H1 (cell line): ENCODE data around the gene KIF22. TPM values are rescaled to one million over a fixed set of nuclear protein-coding genes. Genes with fewer than 3 reads are reported as not detected.

ENCODE experiments used
- CTCF ChIA-PET: fragments of 300-600 bp; sonication (Branson Sonifier 250); formaldehyde crosslinking; loops from one replicate; lab custom pipeline; 2021; ENCODE audit not compliant: partially characterized antibody; lab: Charles Lee
- POLR2A ChIA-PET: fragments of 300-600 bp; sonication (Branson Sonifier 250); formaldehyde crosslinking; loops from one replicate; lab custom pipeline; 2021; ENCODE audit warnings: inconsistent platforms; ENCODE audit not compliant: partially characterized antibody; lab: Charles Lee
- DNase-seq, 2 experiments: peaks; one replicate each; pipeline versions ENCODE4 v3.0.0 to v3.0.0-alpha.2; 2010 to 2022; ENCODE audit warnings: low spot score in 2 of 2, low read depth in 1 of 2, mixed read lengths in 1 of 2
- FAIRE-seq: peaks from 2 replicates; lab custom pipeline; 2011; peaks lifted over from hg19 to GRCh38; lab: Jason Lieb, UNC
- H2AFZ ChIP-seq: 2 replicates; pipeline ENCODE4 v1.8.1; 2012; ENCODE audit warnings: low read length, inconsistent platforms
- H2AK5ac ChIP-seq: 2 replicates; pipeline ENCODE4 v1.6.1; 2013; ENCODE audit warnings: low read depth, low read length
- H2BK120ac ChIP-seq: replicated peaks from 2 replicates; pipeline ENCODE3; 2013; ENCODE audit warnings: low read depth, low read length, inconsistent platforms
- H2BK12ac ChIP-seq: 2 replicates; pipeline ENCODE4 v1.6.1; 2013; ENCODE audit warnings: low read depth, low read length
- H2BK15ac ChIP-seq: 2 replicates; pipeline ENCODE4 v1.6.1; 2013; ENCODE audit warnings: low read length
- H2BK20ac ChIP-seq: 2 replicates; pipeline ENCODE4 v1.6.1; 2013; ENCODE audit warnings: low read length
- H2BK5ac ChIP-seq: 2 replicates; pipeline ENCODE4 v1.6.1; 2013; ENCODE audit warnings: low read depth, low read length
- H3K14ac ChIP-seq: 2 replicates; pipeline ENCODE4 v1.6.1; 2013; ENCODE audit warnings: inconsistent platforms; ENCODE audit not compliant: insufficient read length
- H3K18ac ChIP-seq: 2 replicates; pipeline ENCODE4 v1.6.1; 2013; ENCODE audit warnings: low read length; ENCODE audit errors: extremely low read depth
- H3K23ac ChIP-seq: 2 replicates; pipeline ENCODE4 v1.6.1; 2013; ENCODE audit warnings: inconsistent platforms; ENCODE audit not compliant: insufficient read length
- H3K23me2 ChIP-seq: 2 replicates; pipeline ENCODE4 v1.6.1; 2013; ENCODE audit warnings: low read depth, low read length
- H3K27ac ChIP-seq: 2 replicates; pipeline ENCODE4 v1.6.1; 2011; ENCODE audit warnings: low read depth, low read length, inconsistent platforms
- H3K27me3 ChIP-seq, 4 experiments: replicated peaks in 1 of 4; 1 replicate in 1 of 4; 2 replicates in 3 of 4; pipeline versions ENCODE4 v1.6.1 to v1.8.1; 2011 to 2013; ENCODE audit warnings: low read length in 3 of 4, mild to moderate bottlenecking in 3 of 4, inconsistent platforms in 2 of 4, mixed read lengths in 2 of 4, moderate library complexity in 1 of 4; ENCODE audit not compliant: control insufficient read depth in 3 of 4, insufficient read depth in 3 of 4; ENCODE audit errors: extremely low read depth in 1 of 4
- H3K36me3 ChIP-seq, 4 experiments: 2 replicates each; pipeline versions ENCODE4 v1.6.1 to v1.8.1; 2011 to 2013; ENCODE audit warnings: mild to moderate bottlenecking in 4 of 4, low read length in 3 of 4, moderate library complexity in 2 of 4, control low read depth in 1 of 4, inconsistent platforms in 1 of 4; ENCODE audit not compliant: insufficient read depth in 4 of 4, control insufficient read depth in 2 of 4
- H3K4ac ChIP-seq: replicated peaks from 2 replicates; pipeline ENCODE3; 2013; ENCODE audit warnings: low read length, low read depth, mixed read lengths, inconsistent platforms; ENCODE audit not compliant: insufficient read length
- H3K4me1 ChIP-seq, 4 experiments: replicated peaks in 1 of 4; 1 replicate in 1 of 4; 2 replicates in 3 of 4; pipeline versions ENCODE4 v1.6.1 to v1.8.1; 2011 to 2013; ENCODE audit warnings: low read length in 3 of 4, inconsistent platforms in 2 of 4, mixed read lengths in 1 of 4; ENCODE audit not compliant: insufficient read depth in 4 of 4, control insufficient read depth in 3 of 4
- H3K4me2 ChIP-seq, 2 experiments: 2 replicates each; pipeline versions ENCODE4 v1.6.1 to v1.8.1; 2011 to 2013; ENCODE audit warnings: low read depth in 2 of 2, low read length in 2 of 2, control low read depth in 1 of 2, inconsistent platforms in 1 of 2, mild to moderate bottlenecking in 1 of 2; ENCODE audit not compliant: insufficient read depth in 1 of 2
- H3K4me3 ChIP-seq, 4 experiments: fragments of 200-600, 300-600 bp in 1 of 4; sonication (generic), shearing (Covaris generic), sonication (Bioruptor Twin) in 1 of 4; 2 replicates each; pipeline versions ENCODE4 v1.5.1 to v1.8.1; 2011 to 2016; ENCODE audit warnings: low read length in 4 of 4, low read depth in 3 of 4, control low read depth in 2 of 4, inconsistent platforms in 2 of 4, mild to moderate bottlenecking in 2 of 4, mixed read lengths in 1 of 4, moderate library complexity in 1 of 4; ENCODE audit not compliant: insufficient read depth in 2 of 4; ENCODE audit errors: extremely low read depth in 1 of 4
- H3K56ac ChIP-seq: replicated peaks from 2 replicates; pipeline ENCODE3; 2013; ENCODE audit warnings: low read depth, mild to moderate bottlenecking, mixed read lengths, low read length, inconsistent platforms; ENCODE audit not compliant: insufficient read length
- H3K79me1 ChIP-seq: 2 replicates; pipeline ENCODE4 v1.6.1; 2013; ENCODE audit warnings: low read depth, low read length, control low read depth
- H3K79me2 ChIP-seq, 2 experiments: 2 replicates each; pipeline versions ENCODE4 v1.6.1 to v1.8.1; 2012 to 2013; ENCODE audit warnings: low read length in 2 of 2, mild to moderate bottlenecking in 2 of 2, inconsistent platforms in 1 of 2; ENCODE audit not compliant: insufficient read depth in 2 of 2, control insufficient read depth in 1 of 2
- H3K9ac ChIP-seq, 4 experiments: replicated peaks in 1 of 4; 1 replicate in 1 of 4; 2 replicates in 3 of 4; pipeline versions ENCODE4 v1.6.1 to v1.8.1; 2011 to 2013; ENCODE audit warnings: low read depth in 3 of 4, low read length in 3 of 4, control low read depth in 2 of 4, mild to moderate bottlenecking in 2 of 4, moderate library complexity in 2 of 4, inconsistent platforms in 1 of 4; ENCODE audit errors: extremely low read depth in 1 of 4
- H3K9me3 ChIP-seq, 2 experiments: 2 replicates each; pipeline versions ENCODE4 v1.6.1 to v1.8.1; 2012 to 2013; ENCODE audit warnings: mild to moderate bottlenecking in 2 of 2, moderate library complexity in 2 of 2, control low read depth in 1 of 2, inconsistent platforms in 1 of 2, low read depth in 1 of 2, low read length in 1 of 2, mixed read lengths in 1 of 2; ENCODE audit not compliant: insufficient read depth in 2 of 2
- H4K20me1 ChIP-seq, 2 experiments: replicated peaks in 1 of 2; 2 replicates each; pipeline versions ENCODE3 to v1.8.1; 2011 to 2013; ENCODE audit warnings: inconsistent platforms in 2 of 2, low read length in 2 of 2, mild to moderate bottlenecking in 1 of 2; ENCODE audit not compliant: insufficient read depth in 2 of 2, control insufficient read depth in 1 of 2
- H4K5ac ChIP-seq: 2 replicates; pipeline ENCODE4 v1.6.1; 2013; ENCODE audit warnings: low read length, low read depth, mixed read lengths, inconsistent platforms; ENCODE audit not compliant: insufficient read length
- H4K8ac ChIP-seq: 2 replicates; pipeline ENCODE4 v1.8.0; 2013; ENCODE audit warnings: mild to moderate bottlenecking, moderate library complexity, low read length, inconsistent platforms; ENCODE audit not compliant: insufficient read depth; ENCODE audit errors: extremely low read depth
- H4K91ac ChIP-seq: replicated peaks from 2 replicates; pipeline ENCODE3; 2013; ENCODE audit warnings: low read length, mixed read lengths, inconsistent platforms; ENCODE audit not compliant: insufficient read length
- EGR1 ChIP-seq: IDR thresholded peaks from 2 replicates; pipeline ENCODE4 v1.6.1; 2011; ENCODE audit warnings: low read depth, low read length, borderline replicate concordance
- MAFK ChIP-seq: IDR thresholded peaks from 2 replicates; pipeline ENCODE4 v1.6.1; 2012; ENCODE audit warnings: low read depth, mild to moderate bottlenecking, improper control_type of control experiment, low read length
- RAD21 ChIP-seq, 2 experiments: IDR thresholded peaks in 1 of 2; conservative IDR thresholded peaks in 1 of 2; 2 replicates each; pipeline ENCODE4 v1.6.1; 2011; ENCODE audit warnings: low read depth in 2 of 2, low read length in 2 of 2, improper control_type of control experiment in 1 of 2, inconsistent platforms in 1 of 2, mild to moderate bottlenecking in 1 of 2, moderate library complexity in 1 of 2
- SP4 ChIP-seq: IDR thresholded peaks from 2 replicates; pipeline ENCODE4 v1.6.1; 2012; ENCODE audit warnings: low read length, inconsistent platforms
- WGBS, 2 experiments: shearing (Covaris generic) in 1 of 2; methylation state at CpG; one replicate each; pipeline versions ENCODE4 v1.1.6 to v1.1.7; 2013 to 2015; ENCODE audit warnings: low lambda C conversion rate in 2 of 2, mixed read lengths in 2 of 2, inconsistent platforms in 1 of 2, low coverage in 1 of 2, missing lambda C conversion rate in 1 of 2; ENCODE audit not compliant: insufficient replicate concordance in 2 of 2, insufficient coverage in 1 of 2, insufficient read length in 1 of 2; ENCODE audit errors: extremely low coverage in 1 of 2, missing lambda C conversion rate in 1 of 2; 5-methylcytosine and 5-hydroxymethylcytosine counted together
- polyA plus RNA-seq, 7 experiments: library from polyadenylated mRNA; depleted of rRNA in 3 of 7; stranded (reverse) in 5 of 7; unstranded in 2 of 7; fragments of >200 nt in 5 of 7; fragments of 200-250 nt in 2 of 7; gene quantifications; 1 replicate in 5 of 7; 2 replicates in 1 of 7; 4 replicates in 1 of 7; pipeline versions ENCODE4 v1.2.1 to v1.2.3, GENCODE V29; 2011 to 2013; ENCODE audit warnings: missing spikeins in 2 of 7, mixed read lengths in 2 of 7
- total RNA-seq: library from RNA; stranded (reverse); fragmentation: NEBNext Ultra II Directional; extraction: Animal tissue kit (Norgen Biotek cat#: 25700); gene quantifications from 2 replicates; pipeline ENCODE4 v1.2.1, GENCODE V29; 2021
- TF ChIP-seq, protein P1 (sequence below), 3 experiments: IDR thresholded peaks; 1 replicate in 2 of 3; 2 replicates in 1 of 3; pipeline versions ENCODE4 v1.5.1 to v1.6.1; 2011; ENCODE audit warnings: low read length in 3 of 3, mild to moderate bottlenecking in 3 of 3, inconsistent platforms in 2 of 3, low read depth in 1 of 3, moderate library complexity in 1 of 3; ENCODE audit not compliant: insufficient read depth in 1 of 3; ENCODE audit errors: control extremely low read depth in 1 of 3

The KIF22 gene
- total and polyA plus RNA-seq, 2 of the 8 experiments (the other 6 are each of a cell fraction or from before 2014, with no cell fraction given), result 139 to 142 TPM

DNA sequence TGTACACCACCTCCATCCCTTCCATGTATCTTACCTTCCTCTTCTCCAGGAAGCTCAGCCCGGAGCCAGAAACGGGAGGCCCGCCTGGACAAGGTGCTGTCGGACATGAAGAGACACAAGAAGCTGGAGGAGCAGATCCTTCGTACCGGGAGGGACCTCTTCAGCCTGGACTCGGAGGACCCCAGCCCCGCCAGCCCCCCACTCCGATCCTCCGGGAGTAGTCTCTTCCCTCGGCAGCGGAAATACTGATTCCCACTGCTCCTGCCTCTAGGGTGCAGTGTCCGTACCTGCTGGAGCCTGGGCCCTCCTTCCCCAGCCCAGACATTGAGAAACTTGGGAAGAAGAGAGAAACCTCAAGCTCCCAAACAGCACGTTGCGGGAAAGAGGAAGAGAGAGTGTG, 29.0 kb downstream of the KIF22 start:
- peaks cover 0 to 18% of the 10 kb centered on the region in 2 experiments; a peak in 1 of 4 replicates for H3K79me2 ChIP-seq
- H3K4ac ChIP-seq, result no peak overlapping the region
- no peak overlapping the region for H3K4me2 ChIP-seq
- H2BK5ac ChIP-seq, result no peak overlapping the region
- ChIA-PET POLR2A (interaction anchor here (0.6 to 16.6 kb wide), 12 partner anchors 9 to 212 kb away, joined by 3 to 167 read pairs (median 4); partner anchors contain the start of gene TLCD3B), CTCF (interaction anchor here (0.7 to 17.5 kb wide), 15 partner anchors 10 to 156 kb away, joined by 3 to 212 read pairs (median 4); partner anchors contain the start of genes KIF22, MAZ, SEZ6L2 and ZG16)
- no peaks in the 10 kb centered on the region for H3K27me3 ChIP-seq
- H3K56ac ChIP-seq, result no peak overlapping the region
- H4K8ac ChIP-seq, result no peak overlapping the region
- no peak overlapping the region for H2BK20ac ChIP-seq
- H3K27ac ChIP-seq, result no peak overlapping the region
- H2BK120ac ChIP-seq, result no peak overlapping the region
- no peak overlapping the region for H2BK15ac ChIP-seq
- H4K20me1 ChIP-seq, result peaks cover 2 to 4% of the 10 kb centered on the region in 2 experiments
- H2AK5ac ChIP-seq, result no peak overlapping the region
- H4K91ac ChIP-seq, result no peak overlapping the region
- peaks cover 12 to 23% (median 18%) of the 10 kb centered on the region in 4 experiments for H3K36me3 ChIP-seq
- TF ChIP-seq, protein P1, sequence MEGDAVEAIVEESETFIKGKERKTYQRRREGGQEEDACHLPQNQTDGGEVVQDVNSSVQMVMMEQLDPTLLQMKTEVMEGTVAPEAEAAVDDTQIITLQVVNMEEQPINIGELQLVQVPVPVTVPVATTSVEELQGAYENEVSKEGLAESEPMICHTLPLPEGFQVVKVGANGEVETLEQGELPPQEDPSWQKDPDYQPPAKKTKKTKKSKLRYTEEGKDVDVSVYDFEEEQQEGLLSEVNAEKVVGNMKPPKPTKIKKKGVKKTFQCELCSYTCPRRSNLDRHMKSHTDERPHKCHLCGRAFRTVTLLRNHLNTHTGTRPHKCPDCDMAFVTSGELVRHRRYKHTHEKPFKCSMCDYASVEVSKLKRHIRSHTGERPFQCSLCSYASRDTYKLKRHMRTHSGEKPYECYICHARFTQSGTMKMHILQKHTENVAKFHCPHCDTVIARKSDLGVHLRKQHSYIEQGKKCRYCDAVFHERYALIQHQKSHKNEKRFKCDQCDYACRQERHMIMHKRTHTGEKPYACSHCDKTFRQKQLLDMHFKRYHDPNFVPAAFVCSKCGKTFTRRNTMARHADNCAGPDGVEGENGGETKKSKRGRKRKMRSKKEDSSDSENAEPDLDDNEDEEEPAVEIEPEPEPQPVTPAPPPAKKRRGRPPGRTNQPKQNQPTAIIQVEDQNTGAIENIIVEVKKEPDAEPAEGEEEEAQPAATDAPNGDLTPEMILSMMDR (IDR thresholded peaks at IDR 0.05; ENCODE audit: control extremely low read depth in 1 of 3, insufficient read depth in 1 of 3, low read depth in 1 of 3, low read length in 3 of 3), result peak; percentile 14 to 44 (median 41); a peak in 3 of 4 replicates
- no peak for TF ChIP-seq MAFK
- TF ChIP-seq RAD21 (IDR thresholded peaks at IDR 0.05 in 1 of 2, conservative IDR thresholded peaks at IDR 0.05 in 1 of 2; ENCODE audit: low read depth in 2 of 2, low read length in 2 of 2), result peak; percentile 18 to 41; a peak in 3 of 4 replicates
- TF ChIP-seq EGR1, result no peak
- no peak for TF ChIP-seq SP4
- H4K5ac ChIP-seq, result no peak overlapping the region
- H3K18ac ChIP-seq, result no peak overlapping the region
- H3K9ac ChIP-seq, result no peak overlapping the region
- H3K4me3 ChIP-seq, result no peak overlapping the region
- peaks cover 0 to 12% (median 4%) of the 10 kb centered on the region in 4 experiments; a peak in 5 of 7 replicates for H3K4me1 ChIP-seq
- FAIRE-seq (no peak), DNase-seq (no peak)
- no peaks in the 10 kb centered on the region for H3K9me3 ChIP-seq
- no peak overlapping the region for H3K14ac ChIP-seq
- no peak overlapping the region for H2AFZ ChIP-seq
- H3K23me2 ChIP-seq, result peaks cover 12% of the 10 kb centered on the region
- H2BK12ac ChIP-seq, result no peak overlapping the region
- H3K79me1 ChIP-seq, result peaks cover 5% of the 10 kb centered on the region
- WGBS, 2 experiments, result 89% methylated on average over 12 of the region's 15 CpGs; no CpG with 5 or more reads in 1 of the 2 experiments
- no peak overlapping the region for H3K23ac ChIP-seq
